ENCODE data around the gene DIP2B. TPM values are rescaled to one million over a fixed set of nuclear protein-coding genes. Genes with fewer than 3 reads are reported as not detected.

Gene DIP2B
- total RNA-seq, 1 donor from 2014 or later, result 21.3 TPM

- DNase-seq (ENCODE audit: low spot score), result no peak
Observed at GRCh38 chr12:50606675-50607375, 102.0 kb downstream of the DIP2B start.

- DNase-seq (ENCODE audit: low spot score), result no peak
Observed at GRCh38 chr12:50609292-50609874, 104.6 kb downstream of the DIP2B start.

- DNase-seq (ENCODE audit: low spot score), result no peak
Observed at GRCh38 chr12:50610171-50610570, 105.4 kb downstream of the DIP2B start.

GRCh38 chr12:50611021-50611744, 106.4 kb downstream of the DIP2B start:
- no peak for DNase-seq (ENCODE audit: low spot score)

DNA sequence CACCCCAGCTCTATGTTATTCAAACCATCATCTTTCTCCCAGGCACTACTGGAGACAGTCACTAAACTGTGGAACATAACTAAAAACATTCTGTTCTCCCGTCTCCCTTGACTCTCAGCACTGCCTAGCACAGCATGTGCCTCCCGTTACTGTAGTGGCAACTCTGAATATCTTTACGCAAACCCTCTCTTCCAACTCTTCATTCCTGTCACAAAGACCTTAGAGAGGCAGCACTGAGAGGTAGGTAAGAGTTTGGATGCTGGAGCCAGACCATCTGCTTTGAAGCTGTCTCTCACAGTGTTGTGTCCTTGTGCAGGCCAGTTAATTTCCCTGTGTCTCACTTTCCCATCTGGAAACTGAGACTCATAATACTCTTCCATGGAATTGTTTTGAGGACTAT, 108.1 kb downstream of the DIP2B start:
- DNase-seq (ENCODE audit: low spot score), result no peak

DNA sequence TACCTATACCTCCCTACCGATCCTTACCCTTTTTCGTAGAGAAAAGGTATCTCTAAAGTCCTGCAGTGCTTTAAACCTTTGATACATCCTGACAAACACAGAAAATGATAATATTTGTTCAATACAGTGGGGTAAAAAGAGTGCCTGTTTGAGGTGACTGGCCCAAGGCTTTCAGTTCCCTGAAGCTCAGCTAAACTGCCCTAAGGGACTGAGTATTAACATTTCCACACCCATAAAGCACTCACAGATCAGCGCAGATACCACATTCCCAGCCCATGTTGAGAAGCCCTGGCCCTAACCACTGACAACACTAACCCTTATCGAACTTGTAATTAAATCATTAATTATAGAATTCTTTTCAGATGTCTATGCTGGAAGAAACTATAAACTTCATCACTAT, 108.7 kb downstream of the DIP2B start:
- no peak for DNase-seq (ENCODE audit: low spot score)

DNA sequence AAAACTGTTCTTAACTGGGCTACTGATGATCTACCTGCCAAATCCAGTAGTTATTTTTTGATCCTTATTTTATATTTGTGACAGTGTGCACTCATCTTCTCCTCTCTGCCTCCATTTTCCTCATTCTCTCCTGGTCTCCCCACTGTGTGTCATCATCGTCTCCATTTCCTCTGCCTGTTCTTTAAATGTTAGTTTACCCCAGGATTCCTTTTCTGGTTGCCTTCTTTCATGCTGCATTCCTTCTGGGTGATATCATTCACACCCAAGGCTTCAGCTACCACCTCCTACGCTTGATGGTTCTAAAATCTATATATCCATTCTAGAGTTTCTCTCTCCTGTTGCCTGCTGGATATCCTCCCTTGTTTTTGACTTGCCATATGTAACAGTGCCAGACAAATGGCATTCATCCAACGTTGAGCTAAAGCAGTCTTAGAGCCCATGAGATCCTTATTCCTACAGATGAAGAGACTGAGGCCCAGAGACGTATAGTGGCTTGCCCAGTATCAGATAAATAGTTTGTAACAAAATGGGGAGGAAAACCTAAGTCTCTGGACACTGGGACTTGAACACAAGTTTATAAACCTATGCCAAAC, 109.5 kb downstream of the DIP2B start:
- DNase-seq (ENCODE audit: low spot score), result no peak

DNA sequence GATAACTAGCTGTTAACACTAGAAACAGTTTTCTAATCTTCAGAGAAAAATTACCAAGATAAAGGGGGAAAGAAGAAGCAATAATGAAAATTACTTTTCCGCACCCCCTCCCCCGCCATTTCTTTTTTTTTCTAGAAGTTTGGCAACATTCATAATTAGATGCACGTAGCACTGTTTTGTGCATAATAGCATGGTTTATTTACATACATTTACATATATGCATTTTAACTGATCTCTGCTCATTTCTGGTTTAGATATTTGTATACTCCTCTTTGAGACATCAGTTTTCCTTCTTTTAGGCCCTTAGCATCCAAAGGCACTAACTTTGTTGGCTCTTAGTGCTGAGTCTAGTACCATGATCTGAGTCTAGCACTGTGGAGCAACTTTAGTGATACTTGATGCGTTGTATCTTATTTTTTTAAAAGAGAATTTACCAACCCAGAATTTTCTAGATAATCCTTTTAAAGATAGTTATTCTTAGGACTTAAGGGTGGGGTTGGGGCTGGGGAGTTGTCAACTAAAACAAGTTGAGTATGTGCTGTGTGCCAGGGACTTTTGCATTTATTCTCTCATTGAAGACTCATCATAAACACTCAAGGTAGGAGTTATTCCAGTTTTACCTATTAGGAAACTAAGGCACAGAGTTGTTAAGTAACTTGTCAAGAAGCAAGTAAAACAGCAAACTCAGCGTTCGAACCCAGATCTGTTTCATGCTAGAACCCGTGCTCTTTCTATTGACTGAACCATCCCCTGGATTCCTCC, 110.5 kb downstream of the DIP2B start:
- DNase-seq (ENCODE audit: low spot score), result no peak

DNA sequence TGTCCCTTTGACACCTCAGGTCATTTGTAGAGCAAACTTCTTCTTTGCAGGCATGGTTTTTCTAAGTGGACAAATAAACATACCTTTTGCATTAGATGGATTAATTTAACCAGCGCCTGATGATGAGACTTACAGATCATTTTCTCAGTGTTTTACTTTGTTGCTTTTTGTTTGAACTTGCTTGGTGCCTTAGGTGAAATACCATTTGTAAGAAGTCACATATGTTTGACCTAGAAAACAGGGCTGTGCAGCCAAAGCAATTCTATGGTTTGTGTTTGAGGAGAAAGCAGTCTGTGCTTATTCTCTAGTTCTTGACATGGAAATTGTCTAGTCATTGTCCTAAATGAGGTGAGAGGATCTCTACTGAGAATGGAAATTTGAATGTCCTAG, 111.1 kb downstream of the DIP2B start:
- DNase-seq (ENCODE audit: low spot score), result no peak

GRCh38 chr12:50617657-50618056, 112.9 kb downstream of the DIP2B start:
- DNase-seq (ENCODE audit: low spot score), result no peak

DNA sequence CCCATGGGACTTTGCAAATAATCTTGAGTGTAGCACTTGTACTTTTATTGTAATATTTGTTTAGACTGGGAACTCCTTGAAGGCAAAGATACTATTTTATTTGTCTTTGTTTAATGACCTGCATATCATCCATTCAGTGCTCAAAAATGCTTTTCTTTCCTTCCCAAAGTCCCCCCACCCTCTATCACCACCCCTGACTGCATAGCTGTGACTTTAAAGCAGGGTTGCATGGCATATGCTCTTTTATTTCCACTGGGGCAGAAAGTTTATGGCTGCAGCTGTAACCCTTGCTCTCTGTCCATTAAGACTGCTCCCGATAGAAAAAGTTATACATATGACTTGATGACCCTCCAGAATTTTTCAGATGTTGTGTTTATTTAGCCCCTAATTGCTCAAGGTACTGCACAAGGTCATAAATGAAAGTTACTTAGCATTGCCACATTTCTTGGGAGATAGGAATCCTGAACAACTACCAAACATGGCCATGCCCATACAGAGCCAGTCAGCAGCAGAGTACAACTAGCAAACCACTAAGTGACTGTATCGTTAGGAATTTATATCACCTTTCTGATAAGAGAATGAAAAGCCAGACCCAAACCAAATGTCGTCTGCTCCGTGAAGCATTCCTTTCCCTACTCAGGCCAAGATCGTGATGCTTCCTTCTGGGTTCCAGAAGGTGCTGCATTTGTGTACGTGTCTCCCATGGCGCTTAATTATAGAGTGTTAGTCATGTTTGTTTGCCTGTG, 114.3 kb downstream of the DIP2B start:
- no peak for DNase-seq (ENCODE audit: low spot score)

GRCh38 chr12:50619610-50619958, 114.8 kb downstream of the DIP2B start:
- DNase-seq (ENCODE audit: low spot score), result no peak

- no peak for DNase-seq (ENCODE audit: low spot score)
Observed at GRCh38 chr12:50620109-50620977, 115.6 kb downstream of the DIP2B start.

DNA sequence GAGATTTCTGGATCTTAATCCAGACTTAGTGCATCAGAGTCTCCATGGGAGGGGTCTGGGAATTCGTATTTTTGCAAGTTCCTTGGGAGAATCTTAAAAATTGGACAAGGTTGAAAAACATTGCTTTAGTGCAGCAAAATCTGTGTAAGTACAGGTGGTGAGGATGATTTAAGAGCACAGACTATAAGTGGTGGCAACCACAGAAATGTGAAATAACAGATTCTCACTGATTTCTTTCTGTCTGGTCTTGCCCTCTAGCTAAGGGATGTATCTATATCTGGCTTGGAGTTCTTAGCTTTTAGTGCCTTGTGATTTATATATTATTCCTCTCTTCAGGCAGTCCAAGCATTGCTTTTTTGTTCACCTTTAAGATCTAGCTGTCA, 116.2 kb downstream of the DIP2B start:
- DNase-seq (ENCODE audit: low spot score), result no peak

GRCh38 chr12:50621399-50622300, 116.9 kb downstream of the DIP2B start:
- no peak for DNase-seq (ENCODE audit: low spot score)

GRCh38 chr12:50625029-50625925, 120.5 kb downstream of the DIP2B start:
- DNase-seq (ENCODE audit: low spot score), result no peak

GRCh38 chr12:50626026-50626425, 121.2 kb downstream of the DIP2B start:
- DNase-seq (ENCODE audit: low spot score), result no peak

DNA sequence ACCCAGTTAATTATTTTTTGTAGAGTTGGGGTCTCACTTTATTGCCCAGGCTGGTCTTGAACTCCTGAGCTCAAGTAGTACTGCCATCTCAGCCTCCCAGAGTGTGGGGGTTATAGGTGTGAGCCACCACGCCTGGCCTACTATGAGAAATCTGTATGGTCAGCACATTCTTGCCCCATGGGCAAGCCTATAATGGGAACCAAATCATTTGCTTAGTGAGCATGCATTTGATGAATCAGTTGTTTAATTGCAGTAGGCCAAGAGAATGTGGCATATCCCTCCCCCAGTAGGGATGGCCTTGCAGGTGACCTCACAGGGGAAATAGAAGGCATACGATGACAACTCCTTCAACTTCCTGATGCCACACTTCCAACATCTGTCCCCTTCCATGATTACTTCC, 122.7 kb downstream of the DIP2B start:
- DNase-seq (ENCODE audit: low spot score), result no peak
